Heart right ventricle (tissue), 16 donors: ENCODE data around the gene NMS. TPM values are rescaled to one million over a fixed set of nuclear protein-coding genes. Genes with fewer than 3 reads are reported as not detected.
"Not testable (repeated sequence)": the region's sequence is repeated elsewhere in the genome, so short reads cannot be mapped to it uniquely, and the experiment has no call there.

Source experiments
- ATAC-seq, 8 donors: fragments of 200-7000 bp; cut with Tn5 transposase; one replicate each; pipeline ENCODE4 v1.9.1; 2020; ENCODE audit warnings: mild to moderate bottlenecking in 8 of 8, moderate library complexity in 8 of 8, moderate number of reproducible peaks in 1 of 8
- DNase-seq, 2 donors: peaks; one replicate each; pipeline ENCODE4 v3.0.0-alpha.2; 2020
- H3K27ac ChIP-seq, 10 donors: fragments of 200-600 bp; sonication (generic) in 2 of 10; one replicate each; pipeline versions ENCODE4 v1.5.0 to v1.8.0; 2020 to 2022; ENCODE audit warnings: mild to moderate bottlenecking in 3 of 10
- H3K27me3 ChIP-seq, 7 donors: fragments of 200-600 bp; one replicate each; pipeline ENCODE4 v1.8.0; 2021 to 2022; ENCODE audit warnings: mild to moderate bottlenecking in 2 of 7
- H3K36me3 ChIP-seq, 9 donors: fragments of 200-600 bp; sonication (generic) in 1 of 9; one replicate each; pipeline versions ENCODE4 v1.5.0 to v1.8.0; 2020 to 2022; ENCODE audit warnings: mild to moderate bottlenecking in 2 of 9
- H3K4me1 ChIP-seq, 9 donors: fragments of 200-600 bp; sonication (generic) in 1 of 9; one replicate each; pipeline versions ENCODE4 v1.5.0 to v1.8.0; 2020 to 2022; ENCODE audit warnings: mild to moderate bottlenecking in 4 of 9
- H3K4me3 ChIP-seq, 10 donors: fragments of 200-600 bp; sonication (generic) in 2 of 10; one replicate each; pipeline versions ENCODE4 v1.5.0 to v1.8.0; 2020 to 2022; ENCODE audit warnings: mild to moderate bottlenecking in 7 of 10, moderate library complexity in 2 of 10
- H3K9me3 ChIP-seq, 11 donors: fragments of 200-600 bp in 10 of 11; sonication (generic) in 2 of 11; one replicate each; pipeline versions ENCODE4 v1.5.0 to v1.8.0; 2013 to 2022; ENCODE audit warnings: mild to moderate bottlenecking in 2 of 11, control low read depth in 1 of 11, moderate library complexity in 1 of 11
- CTCF ChIP-seq, 9 donors: fragments of 200-600 bp; sonication (generic) in 2 of 9; IDR thresholded peaks; one replicate each; pipeline versions ENCODE4 v1.5.0 to v1.8.0; 2021 to 2022; ENCODE audit warnings: antibody characterized with exemption in 9 of 9, mild to moderate bottlenecking in 5 of 9, moderate library complexity in 1 of 9
- WGBS, 2 donors: extraction: QIAGEN DNeasy Blood & Tissue Kit; methylation state at CpG; one replicate each; pipeline ENCODE4 v1.1.7; 2013; ENCODE audit warnings: inconsistent platforms in 1 of 2; 5-methylcytosine and 5-hydroxymethylcytosine counted together
- intact Hi-C, 10 donors: fragments of 100-400 bp; cut with DNase I; formaldehyde crosslinking; loops; one replicate each; pipeline versions ENCODE4 v1.11.1 to v1.14.2; 2022
- polyA plus RNA-seq, 2 donors: library from polyadenylated mRNA; stranded (reverse); fragments of 200-250 nt; gene quantifications; one replicate each; pipeline ENCODE4 v1.2.3, GENCODE V29; 2013
- total RNA-seq, 10 donors: library from RNA; stranded (reverse); fragmentation: NEBNext Ultra II Directional in 3 of 10; extraction: Animal tissue kit (Norgen Biotek cat#: 25700) in 3 of 10; gene quantifications; one replicate each; pipeline versions ENCODE4 v1.2.1 to v1.2.4, GENCODE V29; 2021 to 2023
- donor health status: Arrhythmogenic right ventricular cardiomyopathy.
- donor health status: ischemic (EF 13 %, LVEDD 7.1; RV severe dilation, severe dysfunction).
- donor health status: healthy with polysubstance abuse.
- donor health status: DM: no; HTN: yes; CAD: no.
- donor health status: DM: no; HTN: no; CAD: no.
- donor health status: ischemic (EF 25% LVEDD 6.9; RV normal size, moderate dysfunction).
- donor health status: ischemic (EF 25% LVEDD 5.7; RV mildly dilated, moderate dysfunction).
- donor health status: healthy.
- donor health status: DM: yes; HTN: yes; CAD: no.
- donor health status: Ischemic cardiomyopathy.
- donor health status: ischemic (EF 35%, LVEDD 5.7; RV mildly dilated, moderate dysfunction).
- donor health status: nonischemic (EF 11% LVEDD 7.7; RV severe dilation, severe dysfunction).
- donor health status: DM: yes; HTN: yes; CAD: no.
- donor health status: PGD.
- donor health status: ischemic (EF 29% LVEDD 5.4; RV normal size, mild dysfunction).
- donor health status: nonischemic (EF 23%, LVEDD 6.1; RV moderate dilation, normal function).

NMS gene
- total and polyA plus RNA-seq, 12 donors, result not detected

- intact Hi-C loops, result no loop called here
- no peak overlapping the region for H3K4me3 ChIP-seq
- TF ChIP-seq CTCF (IDR thresholded peaks at IDR 0.05), result no peak
- 74 to 86% methylated on average over 4 to 5 of the region's 5 CpGs for WGBS, 2 donors
- H3K27me3 ChIP-seq, result peaks cover 0 to 12% (median 0%) of the 10 kb centered on the region in 7 donors
- no peak overlapping the region for H3K27ac ChIP-seq
- DNase-seq, result no peak
- no peaks in the 10 kb centered on the region for H3K36me3 ChIP-seq
- no peaks in the 10 kb centered on the region for H3K4me1 ChIP-seq
- H3K9me3 ChIP-seq, result peaks cover 0 to 12% (median 2%) of the 10 kb centered on the region in 11 donors
- ATAC-seq, result no peak
These were observed 19.2 kb upstream of the NMS start for GRCh38 chr2:100451092-100451491.

- H3K4me3 ChIP-seq, result no peak overlapping the region
- no peak overlapping the region for H3K27ac ChIP-seq
- H3K4me1 ChIP-seq, result no peaks in the 10 kb centered on the region
- peaks cover 0 to 18% (median 9%) of the 10 kb centered on the region in 11 donors for H3K9me3 ChIP-seq
- no peak for TF ChIP-seq CTCF (IDR thresholded peaks at IDR 0.05)
- H3K36me3 ChIP-seq, result no peaks in the 10 kb centered on the region
- ATAC-seq (no peak), DNase-seq (no peak)
- peaks cover 0 to 12% (median 0%) of the 10 kb centered on the region in 7 donors for H3K27me3 ChIP-seq
- intact Hi-C loops, result no loop called here
These were observed 18.5 kb upstream of the NMS start for GRCh38 chr2:100451734-100452133.

GRCh38 chr2:100453853-100454252, 16.4 kb upstream of the NMS start:
- Histone ChIP-seq H3K27ac (no peak overlapping the region), H3K27me3 (peaks cover 0 to 7% (median 0%) of the 10 kb centered on the region in 7 donors), H3K4me1 (no peaks in the 10 kb centered on the region), H3K36me3 (no peaks in the 10 kb centered on the region), H3K9me3 (peaks cover 0 to 39% (median 16%) of the 10 kb centered on the region in 11 donors), H3K4me3 (no peak overlapping the region)
- intact Hi-C loops, result no loop called here
- DNase-seq, result no peak
- TF ChIP-seq CTCF (IDR thresholded peaks at IDR 0.05), result no peak
- no peak for ATAC-seq
- WGBS, 2 donors, result 55 to 59% methylated on average over 4 of the region's 4 CpGs

GRCh38 chr2:100456357-100456756, 13.9 kb upstream of the NMS start:
- H3K27me3 ChIP-seq, intact Hi-C loops, H3K4me3 ChIP-seq, H3K4me1 ChIP-seq, H3K27ac ChIP-seq, ATAC-seq, H3K36me3 ChIP-seq, DNase-seq: not testable (repeated sequence)
- H3K9me3 ChIP-seq, result peaks cover 0 to 43% (median 16%) of the 10 kb centered on the region in 11 donors

GRCh38 chr2:100460904-100461530, 9.3 kb upstream of the NMS start:
- peaks cover 0 to 33% (median 10%) of the 10 kb centered on the region in 11 donors for H3K9me3 ChIP-seq
- no peak overlapping the region for H3K4me3 ChIP-seq
- WGBS, 2 donors, result 85 to 86% methylated on average over 1 of the region's 1 CpG
- ATAC-seq (no peak), DNase-seq (no peak)
- no peak for TF ChIP-seq CTCF (IDR thresholded peaks at IDR 0.05)
- no peaks in the 10 kb centered on the region for H3K36me3 ChIP-seq
- H3K27ac ChIP-seq, result no peak overlapping the region
- H3K4me1 ChIP-seq, result no peaks in the 10 kb centered on the region
- peaks cover 0 to 8% (median 0%) of the 10 kb centered on the region in 7 donors for H3K27me3 ChIP-seq
- intact Hi-C loops, result no loop called here
